KOPT-K1 (cell line): ENCODE data around the gene CASZ1.

ENCODE experiments used
- H3K27ac ChIP-seq: fragments of 200-600 bp; sonication (generic); 2 replicates; pipeline ENCODE4 v1.5.1; 2016; ENCODE audit warnings: antibody characterized with exemption, mild to moderate bottlenecking, low read depth, low read length; ENCODE audit not compliant: poor library complexity, severe bottlenecking
- H3K36me3 ChIP-seq: fragments of 200-600 bp; sonication (generic); 2 replicates; pipeline ENCODE4 v1.5.1; 2017; ENCODE audit warnings: antibody characterized with exemption, mild to moderate bottlenecking, low read length, moderate library complexity; ENCODE audit not compliant: insufficient read depth
- H3K9me3 ChIP-seq: fragments of 200-600 bp; sonication (generic); 2 replicates; pipeline ENCODE4 v1.5.1; 2017; ENCODE audit warnings: antibody characterized with exemption, low read length, mild to moderate bottlenecking; ENCODE audit not compliant: insufficient read depth, poor library complexity, severe bottlenecking

CASZ1 gene

DNA sequence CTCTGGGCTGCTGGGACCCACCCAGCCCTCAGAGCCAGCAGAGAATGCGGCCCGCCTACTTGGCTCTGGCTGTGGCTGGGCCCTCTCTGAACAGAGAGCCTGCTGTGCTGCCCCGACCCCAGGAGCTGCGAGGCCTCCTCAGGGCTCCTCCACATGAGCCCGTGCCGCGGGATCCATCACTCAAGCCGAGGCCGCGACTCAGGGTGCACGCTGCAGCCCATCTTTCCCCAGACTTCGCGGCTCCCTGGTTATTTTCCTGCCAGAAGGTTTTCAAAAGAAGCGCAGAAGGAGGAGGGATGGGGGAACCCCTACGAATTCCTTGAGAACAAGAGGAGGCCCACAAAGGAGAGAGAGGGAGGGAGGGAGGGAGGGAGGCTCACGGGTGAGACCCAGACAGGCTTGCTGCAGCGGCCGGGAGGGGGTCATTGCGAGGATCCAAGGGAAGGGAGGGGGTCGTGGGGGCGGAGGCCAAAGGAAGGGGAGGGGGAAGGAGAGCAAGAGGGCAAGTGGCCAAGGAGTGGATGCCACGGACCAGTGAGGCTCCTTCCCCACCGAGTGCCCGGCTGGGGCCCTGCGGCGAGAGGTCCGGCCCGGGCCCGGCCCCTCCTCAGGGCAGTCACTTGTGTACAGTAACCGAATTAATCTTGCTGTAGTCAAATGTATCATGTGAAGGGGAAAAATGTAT is 146.8 kb downstream of the CASZ1 start:
- no peaks in the 10 kb centered on the region for H3K9me3 ChIP-seq
- no peak overlapping the region for H3K27ac ChIP-seq
- no peaks in the 10 kb centered on the region for H3K36me3 ChIP-seq

GRCh38 chr1:10648689-10649516 is 147.5 kb downstream of the CASZ1 start:
- no peaks in the 10 kb centered on the region for H3K9me3 ChIP-seq
- no peak overlapping the region for H3K27ac ChIP-seq
- no peaks in the 10 kb centered on the region for H3K36me3 ChIP-seq

DNA sequence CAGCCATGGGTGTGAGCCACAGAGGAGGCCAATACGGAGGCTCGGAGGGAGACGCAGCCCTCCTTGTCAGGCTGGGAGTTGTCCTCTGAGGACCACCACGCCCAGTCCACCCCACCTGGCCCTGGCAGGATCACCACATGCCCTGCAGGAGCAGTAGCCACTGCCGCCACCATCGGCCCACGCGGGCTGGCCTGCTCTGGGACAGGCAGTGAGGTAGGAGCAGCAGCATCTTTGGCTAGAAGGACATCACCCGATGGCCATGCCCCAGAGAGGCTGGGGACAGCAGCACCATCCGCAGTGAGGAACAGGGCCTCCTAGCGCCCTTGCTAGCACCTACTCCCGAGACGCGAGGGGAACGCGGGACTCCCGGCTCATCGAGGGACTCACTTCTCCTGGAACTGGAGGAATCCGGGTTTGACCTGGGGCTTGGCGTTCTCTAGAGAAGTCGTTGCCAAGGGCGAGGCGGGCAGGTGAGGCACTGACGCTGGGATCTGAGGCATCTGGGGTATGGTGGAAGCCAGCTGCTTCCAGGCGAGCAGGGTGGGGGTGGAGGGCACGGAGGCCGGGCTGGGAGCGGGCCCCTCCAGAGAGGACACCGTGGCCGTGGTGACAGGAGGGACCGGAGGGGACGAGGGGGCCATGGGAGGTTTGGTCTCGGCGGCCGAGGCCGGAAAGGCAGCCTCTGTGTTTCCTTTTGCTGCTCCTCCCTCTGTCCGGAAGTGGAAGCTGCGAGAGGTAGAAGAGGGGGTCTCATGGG is 148.9 kb downstream of the CASZ1 start:
- Histone ChIP-seq H3K27ac (no peak overlapping the region), H3K9me3 (no peaks in the 10 kb centered on the region), H3K36me3 (no peaks in the 10 kb centered on the region)

DNA sequence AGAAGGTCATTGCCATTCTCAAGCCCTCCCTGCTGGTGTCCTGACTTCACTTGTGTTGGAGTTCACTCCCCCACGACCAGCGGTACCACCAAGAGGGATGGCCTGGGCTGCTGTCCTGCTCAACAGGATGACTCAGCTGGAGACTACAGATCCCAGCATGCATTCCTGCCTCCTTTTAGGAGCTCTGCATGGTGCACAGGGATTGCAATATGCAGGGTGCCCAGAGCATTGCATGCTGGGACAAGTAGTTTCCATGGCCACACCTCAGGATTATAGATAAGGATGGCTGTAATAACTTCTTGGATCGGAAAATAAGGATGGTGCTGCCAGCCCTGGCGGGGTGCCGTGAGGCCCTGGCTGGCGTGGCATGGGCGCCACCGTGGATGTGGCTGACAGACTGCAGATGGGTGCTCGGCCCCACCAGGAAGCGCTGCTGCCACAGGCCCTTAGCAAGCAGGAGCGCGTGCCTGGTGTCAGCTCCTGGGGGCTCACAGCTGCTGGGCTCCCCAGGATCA is 150.0 kb downstream of the CASZ1 start:
- H3K9me3 ChIP-seq = no peaks in the 10 kb centered on the region
- no peaks in the 10 kb centered on the region for H3K36me3 ChIP-seq
- no peak overlapping the region for H3K27ac ChIP-seq

DNA sequence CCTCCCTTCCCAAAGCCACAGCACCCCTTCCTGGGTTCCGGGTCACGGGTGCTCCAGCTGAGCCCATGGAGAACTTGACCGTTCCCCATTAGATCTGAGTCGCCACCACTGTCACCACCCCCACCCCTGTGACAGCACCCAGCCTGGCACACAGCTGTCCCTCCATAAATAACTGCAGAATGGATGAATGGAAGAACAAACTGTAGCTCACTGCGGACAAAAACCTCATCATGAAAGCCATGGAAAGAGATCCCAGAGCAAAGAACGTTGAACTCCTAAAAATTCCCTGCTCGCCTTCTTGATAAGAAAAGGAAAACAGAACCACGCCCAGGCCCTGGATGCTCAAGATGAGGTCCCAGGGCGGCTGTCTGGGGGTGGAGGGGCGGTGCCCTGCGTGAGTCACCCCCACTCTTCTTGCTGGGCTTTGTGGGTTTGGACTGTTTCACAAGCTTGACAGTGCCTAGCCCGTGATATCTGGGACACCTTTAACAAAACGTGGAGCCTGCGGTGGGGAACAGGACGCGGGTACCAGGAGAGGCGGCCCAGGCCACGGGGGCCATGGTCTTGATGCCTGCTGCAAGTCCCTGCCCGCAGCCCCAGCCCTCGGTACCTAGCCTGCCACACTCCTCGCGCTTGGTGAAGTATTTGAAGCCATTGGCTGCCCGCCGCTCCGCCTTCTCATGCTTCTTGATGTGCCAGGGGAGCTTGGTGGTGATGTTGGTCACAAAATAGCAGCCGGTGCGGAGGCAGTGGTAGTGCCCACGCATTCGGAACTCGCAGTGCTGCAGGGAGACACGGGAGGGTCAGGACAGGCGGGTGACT is 151.9 kb downstream of the CASZ1 start:
- no peaks in the 10 kb centered on the region for H3K9me3 ChIP-seq
- H3K36me3 ChIP-seq = no peaks in the 10 kb centered on the region
- no peak overlapping the region for H3K27ac ChIP-seq

- H3K36me3 ChIP-seq = no peaks in the 10 kb centered on the region
- no peak overlapping the region for H3K27ac ChIP-seq
- no peaks in the 10 kb centered on the region for H3K9me3 ChIP-seq
Observed at GRCh38 chr1:10643607-10644306, 152.7 kb downstream of the CASZ1 start.

- Histone ChIP-seq H3K9me3 (no peaks in the 10 kb centered on the region), H3K27ac (no peak overlapping the region), H3K36me3 (no peaks in the 10 kb centered on the region)
Observed at GRCh38 chr1:10642403-10643080, 153.9 kb downstream of the CASZ1 start.

DNA sequence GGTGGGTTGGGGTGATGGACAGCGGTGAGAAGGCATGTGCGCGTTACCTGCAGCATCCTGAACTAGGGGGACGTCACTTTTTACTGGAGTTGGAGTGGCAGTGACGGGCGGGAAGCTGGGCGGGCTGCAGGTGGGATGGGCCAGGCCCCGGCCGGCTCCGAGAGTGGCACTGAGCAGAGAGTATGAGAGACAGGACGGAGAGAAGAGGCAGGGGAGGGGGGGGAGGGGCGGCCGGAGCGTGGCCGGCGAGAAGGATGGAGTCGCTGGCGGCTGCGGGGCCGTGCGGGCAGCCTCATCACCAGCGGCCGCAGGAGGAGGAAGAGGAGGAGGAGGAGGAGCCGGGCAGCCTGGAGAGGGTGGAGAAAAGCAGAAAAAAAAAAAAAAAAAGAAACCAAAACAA is 154.5 kb downstream of the CASZ1 start:
- H3K9me3 ChIP-seq = no peaks in the 10 kb centered on the region
- H3K27ac ChIP-seq = no peak overlapping the region
- H3K36me3 ChIP-seq = no peaks in the 10 kb centered on the region

DNA sequence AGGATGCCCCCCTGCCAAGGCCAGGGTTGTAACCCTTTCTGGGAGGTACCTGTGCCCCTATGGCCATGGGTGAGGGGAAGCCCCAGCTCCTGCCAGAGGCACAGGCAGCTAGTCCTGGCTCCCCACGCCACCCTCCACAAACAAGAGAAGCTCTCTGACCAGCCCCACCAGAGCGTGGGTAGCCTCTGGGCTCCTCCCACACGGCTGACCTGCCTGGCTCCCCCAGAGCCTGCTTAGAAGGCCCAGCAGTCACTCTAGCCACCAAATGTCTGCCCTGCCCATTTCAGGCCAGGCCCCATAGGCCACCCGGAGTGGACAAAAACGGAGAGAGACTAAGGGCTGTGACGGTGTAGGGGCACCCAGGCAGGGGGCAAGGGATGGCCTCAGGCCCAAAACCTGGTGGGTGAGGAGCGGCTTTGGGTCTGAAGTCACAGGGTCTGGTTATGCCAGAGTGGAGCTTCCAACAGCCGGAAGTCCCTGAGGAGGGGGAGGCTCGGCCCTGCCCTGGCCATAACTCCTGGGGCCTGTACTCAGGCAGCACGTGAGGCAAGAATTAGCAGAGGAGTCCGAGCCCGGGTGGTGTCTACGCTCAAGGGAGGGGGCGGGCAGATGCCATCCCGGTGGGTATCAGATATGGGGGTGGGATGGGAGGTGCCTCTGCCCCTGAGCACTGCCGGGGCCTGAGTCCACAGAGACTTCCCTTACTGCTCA is 155.4 kb downstream of the CASZ1 start:
- Histone ChIP-seq H3K9me3 (no peaks in the 10 kb centered on the region), H3K27ac (no peak overlapping the region), H3K36me3 (no peaks in the 10 kb centered on the region)

- no peak overlapping the region for H3K27ac ChIP-seq
- H3K36me3 ChIP-seq = no peaks in the 10 kb centered on the region
- H3K9me3 ChIP-seq = no peaks in the 10 kb centered on the region
Observed at GRCh38 chr1:10639775-10640578, 156.5 kb downstream of the CASZ1 start.

DNA sequence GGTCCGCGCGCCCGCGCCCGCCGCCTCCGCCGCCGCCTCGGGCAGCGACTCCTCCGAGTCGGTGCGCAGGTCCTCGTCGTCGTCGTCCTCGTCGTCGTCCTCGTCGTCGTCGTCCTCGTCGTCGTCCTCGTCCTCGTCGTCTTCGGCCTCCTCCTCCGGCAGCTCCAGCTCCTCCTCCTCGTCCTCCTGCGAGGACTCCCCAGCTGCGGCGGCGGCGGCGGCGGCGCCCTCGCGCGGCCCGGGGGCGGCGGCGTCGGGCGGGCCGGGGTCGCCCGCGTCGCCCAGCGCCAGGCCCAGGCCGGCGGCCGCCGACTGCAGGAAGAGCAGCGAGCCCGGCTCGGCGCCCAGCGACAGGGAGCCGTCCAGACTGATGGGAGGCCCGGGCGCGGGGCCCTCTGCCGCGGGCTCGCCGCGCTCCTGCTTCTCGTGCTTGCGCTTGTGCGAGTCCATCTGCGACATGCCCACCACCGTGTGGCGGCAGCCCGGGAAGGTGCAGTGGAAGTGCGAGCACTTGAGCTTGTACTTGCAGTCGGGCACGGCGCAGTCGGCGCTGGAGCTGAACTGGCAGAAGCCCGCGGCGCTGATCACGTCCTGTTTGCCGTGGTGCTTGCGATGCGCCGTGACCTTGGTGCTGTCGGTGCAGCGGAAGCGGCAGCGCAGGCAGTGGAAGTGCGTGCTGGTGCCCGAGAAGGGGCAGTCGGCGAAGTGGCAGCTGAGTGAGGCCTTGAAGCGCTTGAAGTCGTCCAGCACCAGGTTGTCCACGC is 157.3 kb downstream of the CASZ1 start:
- no peaks in the 10 kb centered on the region for H3K36me3 ChIP-seq
- no peak overlapping the region for H3K27ac ChIP-seq
- no peaks in the 10 kb centered on the region for H3K9me3 ChIP-seq

DNA sequence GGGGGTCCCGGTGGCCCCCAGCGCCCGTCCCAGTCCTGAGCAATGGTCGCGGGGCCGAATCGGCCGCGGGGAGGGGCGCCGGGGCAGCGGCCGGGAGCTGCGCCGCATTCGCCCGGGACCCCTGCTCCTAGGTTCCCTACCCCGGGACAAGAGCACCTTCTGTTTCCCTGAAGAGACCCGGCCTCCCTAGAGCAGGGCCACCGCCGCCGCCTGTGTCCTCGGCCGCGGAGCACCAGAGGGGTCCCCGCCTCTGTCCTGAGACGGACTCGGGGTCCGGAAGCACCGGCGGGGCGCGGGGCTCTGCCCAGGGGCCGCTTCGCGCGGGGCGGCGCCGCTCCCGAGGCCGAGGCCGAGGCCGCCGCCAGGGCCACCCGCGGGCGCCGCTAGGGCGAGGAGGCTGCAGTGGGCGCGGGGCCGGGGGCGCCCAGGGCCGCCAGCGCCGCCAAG is 157.9 kb downstream of the CASZ1 start:
- Histone ChIP-seq H3K36me3 (no peaks in the 10 kb centered on the region), H3K9me3 (no peaks in the 10 kb centered on the region), H3K27ac (no peak overlapping the region)
